SIG-M5 (cell line): ENCODE data around the gene KATNAL2.

ENCODE experiments used
- DNase-seq: peaks from one replicate; lab custom pipeline; 2025; lab: John Stamatoyannopoulos, UW

KATNAL2 gene

DNA sequence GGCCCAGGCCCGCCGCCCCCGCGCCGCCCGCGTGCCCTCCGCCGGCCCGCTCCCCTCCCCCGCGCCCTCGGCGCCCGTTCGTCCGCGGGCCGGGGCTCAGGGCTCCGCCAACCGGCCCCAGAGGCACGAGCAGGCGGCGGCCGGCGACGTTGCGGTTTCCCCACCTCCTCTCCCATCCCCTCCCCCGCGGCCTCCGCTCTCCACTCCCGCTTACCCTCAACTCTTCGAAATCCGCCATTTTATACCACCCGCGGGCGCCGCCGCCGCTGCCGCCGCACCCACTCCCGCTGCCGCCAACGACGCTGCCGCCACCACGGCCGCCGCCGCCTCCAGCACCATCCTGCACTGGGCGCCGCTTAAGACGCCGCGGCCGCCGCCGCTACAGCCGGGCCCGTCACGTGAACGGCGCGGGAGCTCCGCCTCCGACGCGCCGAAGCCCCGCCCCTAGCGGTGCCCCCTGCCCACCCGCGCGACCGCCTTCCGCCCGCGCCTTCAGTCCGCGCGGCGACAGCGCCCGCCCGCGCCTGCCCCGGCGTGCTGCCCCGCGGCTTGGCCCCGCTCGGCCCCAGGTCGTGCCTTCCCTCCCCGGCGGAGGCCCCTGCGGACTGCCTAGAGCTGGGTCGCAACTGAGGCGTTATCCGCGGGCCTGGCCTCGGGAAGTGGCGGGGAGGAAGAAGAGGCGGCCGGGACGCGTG, at the start of gene KATNAL2, which contains the start of gene PIAS2:
TSS of gene KATNAL2 (plus strand) at position 495 of the 695 bp plus-strand sequence. CDS start 29,271 bp downstream, outside the sequence.
TSS of gene PIAS2 (minus strand) at position 400 of the 695 bp plus-strand sequence. CDS start at position 238, 162 bp downstream.
- DNase-seq = no peak

GRCh38 chr18:46868169-46868921, 49.1 kb upstream of the KATNAL2 start:
- no peak for DNase-seq

DNA sequence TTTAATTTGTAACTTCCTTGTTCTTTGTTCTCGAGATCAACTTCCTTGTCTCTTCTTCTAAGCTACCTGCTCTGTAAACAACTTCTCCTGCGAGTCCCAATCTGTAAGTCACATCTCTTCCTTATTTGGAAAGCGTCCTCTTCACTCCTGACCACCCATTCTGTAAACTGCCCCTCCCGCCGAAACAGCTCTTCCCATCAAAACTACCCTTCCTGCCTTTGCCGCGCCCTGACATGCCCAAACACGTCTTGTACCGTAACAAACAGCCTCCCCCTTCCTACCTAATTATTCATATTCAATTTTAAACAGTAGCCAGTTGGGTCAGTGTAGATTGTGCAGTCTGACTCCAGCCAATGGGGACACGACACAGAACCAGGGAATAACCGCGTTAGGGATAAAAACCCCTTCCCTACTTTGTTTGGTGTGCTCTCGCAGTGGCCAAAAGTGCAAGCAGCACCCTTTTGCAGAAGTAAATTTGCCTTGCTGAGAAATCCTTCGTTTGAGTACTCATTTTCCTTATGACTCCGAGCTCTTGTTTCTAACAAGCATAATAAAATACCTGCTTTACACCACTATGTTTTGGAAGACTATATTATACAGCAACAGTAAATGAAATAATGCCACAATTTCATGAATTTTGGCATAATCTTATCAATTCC, 39.9 kb upstream of the KATNAL2 start:
- DNase-seq = no peak

- DNase-seq = no peak
These were observed 34.2 kb upstream of the KATNAL2 start for GRCh38 chr18:46883180-46883579.

GRCh38 chr18:46886893-46887292, 30.5 kb upstream of the KATNAL2 start:
- no peak for DNase-seq

GRCh38 chr18:46888965-46889364, 28.4 kb upstream of the KATNAL2 start:
- no peak for DNase-seq

GRCh38 chr18:46891742-46892214, 25.6 kb upstream of the KATNAL2 start:
- no peak for DNase-seq

DNA sequence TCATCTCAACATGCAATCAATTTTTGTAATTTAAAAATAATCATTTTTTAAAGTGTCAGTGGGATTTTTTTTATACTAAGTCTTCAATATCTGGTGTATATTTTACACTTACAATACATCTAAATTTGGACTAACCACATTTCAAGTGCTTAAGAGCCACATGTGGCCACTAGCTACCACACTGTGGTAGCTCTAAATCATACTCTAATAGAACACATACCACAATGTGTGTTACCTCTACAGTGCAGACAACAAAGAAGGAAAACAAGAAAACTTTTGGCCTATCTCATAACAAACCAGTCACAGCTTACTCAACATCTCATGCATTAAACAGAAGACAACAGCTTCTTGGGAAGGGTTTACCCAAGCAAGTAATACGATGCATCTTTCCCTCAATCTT, 24.6 kb upstream of the KATNAL2 start:
- DNase-seq = no peak

DNA sequence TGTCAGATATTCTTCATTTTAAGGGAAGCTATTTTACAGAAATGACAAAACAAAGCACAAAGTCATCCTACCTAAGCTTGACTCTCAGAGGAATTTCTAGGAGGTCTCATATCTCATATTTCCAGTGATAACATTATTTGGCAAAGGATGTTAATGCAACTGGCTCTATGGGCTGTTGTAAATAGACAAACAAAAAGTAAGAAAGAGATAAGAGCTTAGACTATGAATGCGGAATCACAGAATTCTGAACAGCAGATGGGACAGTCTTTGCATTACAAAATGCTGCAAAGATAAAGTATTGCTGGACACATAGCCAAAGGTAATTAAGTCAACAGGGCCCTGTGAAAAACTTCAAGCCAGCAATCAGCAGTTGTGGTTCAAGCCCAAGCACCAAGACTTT, 24.0 kb upstream of the KATNAL2 start:
- DNase-seq = no peak

- no peak for DNase-seq
These were observed 23.3 kb upstream of the KATNAL2 start for GRCh38 chr18:46894124-46894523.

GRCh38 chr18:46899274-46899948, 18.0 kb upstream of the KATNAL2 start:
- no peak for DNase-seq

- DNase-seq = no peak
These were observed 14.0 kb upstream of the KATNAL2 start for GRCh38 chr18:46903406-46903805.

DNA sequence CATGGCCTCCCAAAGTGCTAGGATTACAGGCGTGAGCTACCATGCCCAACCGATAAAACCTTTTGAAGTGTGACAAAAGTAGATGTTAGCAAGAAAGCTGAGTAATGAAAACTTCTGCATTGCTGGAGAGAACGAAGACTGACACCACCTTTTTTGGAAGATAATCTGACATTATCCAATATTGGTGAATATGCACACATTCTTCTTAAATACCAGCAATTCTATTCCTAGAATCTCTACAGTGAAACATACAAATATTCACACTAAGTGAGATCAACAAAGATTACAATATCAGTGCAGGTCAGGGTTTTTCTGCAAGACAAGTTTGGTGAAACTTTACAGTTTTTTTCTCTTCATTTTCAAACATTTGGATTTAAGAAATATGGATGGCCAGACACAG, 7.9 kb upstream of the KATNAL2 start:
- no peak for DNase-seq

- DNase-seq = no peak
These were observed 6.5 kb upstream of the KATNAL2 start for GRCh38 chr18:46910856-46911255.

DNA sequence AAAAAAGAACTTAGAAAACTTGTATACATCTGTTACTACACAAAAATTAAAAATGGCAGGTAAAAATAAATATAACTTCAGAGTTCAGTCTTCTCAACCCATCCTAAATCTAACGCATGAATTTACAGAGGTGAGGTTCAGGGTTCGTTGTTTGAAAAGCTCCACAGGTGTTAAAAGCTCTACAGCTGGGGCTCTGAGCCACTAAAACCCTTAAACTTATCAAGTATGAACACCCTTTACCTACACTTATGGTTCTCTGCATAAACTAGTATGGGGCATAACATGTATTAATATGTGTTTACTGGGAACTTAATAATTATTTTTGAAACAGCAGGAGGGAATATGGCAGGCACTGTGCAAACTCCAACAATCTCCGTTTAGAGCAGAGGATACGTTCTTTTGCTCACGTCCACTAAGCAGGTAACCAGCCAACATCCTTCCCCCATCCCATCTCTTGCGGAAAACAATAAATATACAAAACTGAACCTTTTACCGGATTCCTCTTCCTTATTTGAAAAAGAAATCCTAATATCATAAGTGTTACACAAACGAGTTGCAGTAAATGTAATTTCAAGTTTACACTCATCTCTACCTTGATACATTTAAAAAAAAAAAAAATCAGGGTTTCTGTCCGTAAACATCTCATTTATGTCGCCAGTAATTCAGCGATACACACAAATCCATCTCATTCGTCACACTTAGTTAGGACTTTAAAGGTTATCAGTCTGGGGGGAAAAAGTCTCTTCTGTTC, 1.4 kb upstream of the KATNAL2 start:
- no peak for DNase-seq

DNA sequence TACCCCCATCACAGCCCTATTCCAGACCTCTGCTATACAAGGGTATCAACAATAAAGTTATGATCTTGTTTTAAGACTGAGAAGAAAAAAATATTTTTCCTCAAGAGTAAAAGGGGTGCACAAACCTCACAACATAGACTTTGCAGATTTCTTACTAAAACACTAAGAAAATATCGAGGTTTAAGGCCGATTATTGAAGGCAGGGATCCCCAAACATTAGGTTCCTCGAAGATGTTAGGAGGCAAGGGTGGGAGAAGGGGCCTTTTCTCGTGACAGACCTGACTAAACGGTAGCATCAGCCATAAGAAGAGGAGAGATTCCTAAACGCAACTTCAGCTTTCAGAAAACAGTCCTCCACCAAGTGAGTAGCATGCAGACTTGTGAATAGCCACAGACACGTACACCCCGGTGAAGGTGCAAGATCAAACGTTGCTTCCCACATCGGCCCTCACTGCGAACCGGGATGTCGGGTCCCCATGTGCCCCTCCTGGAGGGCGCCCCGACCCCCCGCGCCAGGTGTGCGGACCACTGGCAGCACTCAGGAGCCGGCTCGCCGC, 773 bp upstream of the KATNAL2 start:
- DNase-seq = no peak

GRCh38 chr18:46917803-46918600, 600 bp downstream of the KATNAL2 start:
- DNase-seq = no peak

GRCh38 chr18:46920067-46920466, 2.7 kb downstream of the KATNAL2 start:
- no peak for DNase-seq

DNA sequence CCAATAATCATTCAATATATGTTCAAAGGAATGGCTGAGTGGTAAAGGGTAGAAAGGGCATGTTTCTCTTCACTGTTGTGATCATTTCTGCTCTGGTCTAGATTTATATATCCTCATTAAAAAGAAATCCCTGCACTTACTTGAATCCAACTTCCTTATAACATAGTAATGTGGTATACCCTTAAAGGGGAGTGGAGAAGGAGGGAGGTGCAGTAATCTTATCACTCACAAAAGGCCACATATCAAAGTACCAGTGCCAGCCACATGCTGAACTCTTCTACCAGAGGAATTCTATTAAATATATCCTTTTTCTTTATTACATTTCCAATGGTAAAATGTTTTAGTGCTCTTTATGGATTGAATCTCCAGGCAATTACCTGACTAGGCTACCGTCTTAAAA, 3.3 kb downstream of the KATNAL2 start:
- DNase-seq = no peak

DNA sequence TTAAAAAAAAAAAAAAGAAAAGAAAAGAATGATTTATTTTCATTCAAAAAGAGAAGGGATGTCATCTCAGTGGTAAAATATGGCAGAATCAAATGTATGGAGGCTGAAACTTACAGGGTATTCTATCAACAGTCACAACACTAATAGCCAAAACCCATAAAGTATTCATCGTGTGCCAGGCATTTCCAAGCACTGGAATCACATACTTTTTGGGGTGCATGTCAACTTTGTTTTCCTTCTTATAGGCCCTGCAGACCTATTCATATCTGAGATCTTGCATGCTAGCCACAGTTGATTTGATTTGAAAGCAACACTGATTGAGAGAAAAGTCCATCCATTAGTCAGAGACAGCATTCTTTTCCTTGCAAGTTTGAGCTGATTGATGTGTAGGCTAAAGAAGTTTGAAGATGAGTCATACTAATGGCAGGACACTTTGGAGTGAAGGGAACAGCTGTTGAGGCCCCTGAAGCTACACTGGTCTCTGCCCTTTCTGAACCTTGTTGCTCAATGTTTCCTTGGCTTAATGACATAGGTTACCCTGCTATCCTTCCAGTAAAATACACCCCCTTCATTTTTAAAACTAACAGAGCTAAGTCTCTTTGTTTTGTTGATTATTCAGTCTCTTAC, 22.0 kb downstream of the KATNAL2 start:
- no peak for DNase-seq
